ENCODE results near the gene PRPS2.

- no peak for TF ChIP-seq EZH2 (IDR thresholded peaks at IDR 0.05; ENCODE audit: borderline replicate concordance, low read depth, low read length, severe bottlenecking)
- no peak for TF ChIP-seq CTCF (IDR thresholded peaks at IDR 0.05; ENCODE audit: borderline replicate concordance, extremely low read depth, low read length, poor library complexity, severe bottlenecking)
Measured at GRCh38 chrX:12868747-12869146, 77.5 kb downstream of the PRPS2 start.

Measured in DND-41 (cell line).